ENCODE measurements around the gene CEP192. TPM values are rescaled to one million over a fixed set of nuclear protein-coding genes. Genes with fewer than 3 reads are reported as not detected.

The CEP192 gene
- total and polyA plus RNA-seq, 10 donors: 13.8 to 41.8 (median 32.4) TPM

- no peak for DNase-seq
- intact Hi-C loops (cut with DNase I; ENCODE audit: low total_unique reads): no loop called here
These were observed 63.2 kb downstream of the CEP192 start for GRCh38 chr18:13054336-13054735.

GRCh38 chr18:13061630-13062189 lies 70.5 kb downstream of the CEP192 start:
- no peak overlapping the region for H3K27ac ChIP-seq
- no peaks in the 10 kb centered on the region for H3K27me3 ChIP-seq (replicated peaks in 1 of 7)
- intact Hi-C loops (cut with DNase I; ENCODE audit: low total_unique reads): no loop called here
- no peak for DNase-seq
- H3K36me3 ChIP-seq: peaks cover 0 to 93% (median 50%) of the 10 kb centered on the region in 6 donors
- H3K4me3 ChIP-seq: no peak overlapping the region
- TF ChIP-seq CTCF (IDR thresholded peaks at IDR 0.05 in 8 of 11, conservative IDR thresholded peaks at IDR 0.05 in 3 of 11): no peak
- H3K9me3 ChIP-seq: no peaks in the 10 kb centered on the region
- H3K4me1 ChIP-seq: peaks cover 0 to 9% (median 0%) of the 10 kb centered on the region in 6 donors
- WGBS, 5 donors: 93 to 100% (median 95%) methylated on average over 4 of the region's 4 CpGs

More at GRCh38 chr18:13054336-13054735, 63.2 kb downstream of the CEP192 start:
- Histone ChIP-seq H3K4me3 (no peak overlapping the region), H3K9me3 (no peaks in the 10 kb centered on the region), H3K4me1 (peaks cover 0 to 16% (median 11%) of the 10 kb centered on the region in 6 donors), H3K36me3 (peaks cover 3 to 98% (median 73%) of the 10 kb centered on the region in 6 donors), H3K27me3 (replicated peaks in 1 of 7) (no peaks in the 10 kb centered on the region), H3K27ac (no peak overlapping the region)
- WGBS, 5 donors: 95 to 97% (median 96%) methylated on average over 2 of the region's 2 CpGs
- TF ChIP-seq CTCF (IDR thresholded peaks at IDR 0.05 in 8 of 11, conservative IDR thresholded peaks at IDR 0.05 in 3 of 11) (no peak), POLR2A (IDR thresholded peaks at IDR 0.05) (no peak), POLR2AphosphoS5 (IDR thresholded peaks at IDR 0.05) (no peak)

- TF ChIP-seq POLR2AphosphoS5 (IDR thresholded peaks at IDR 0.05) (no peak), CTCF (IDR thresholded peaks at IDR 0.05 in 8 of 11, conservative IDR thresholded peaks at IDR 0.05 in 3 of 11) (no peak), POLR2A (IDR thresholded peaks at IDR 0.05) (no peak)
- H3K36me3 ChIP-seq: peaks cover 2 to 88% (median 57%) of the 10 kb centered on the region in 6 donors
- WGBS, 5 donors: 12 to 34% (median 19%) methylated on average over 4 of the region's 4 CpGs
- intact Hi-C loops (cut with DNase I; ENCODE audit: low total_unique reads): no loop called here
- H3K9me3 ChIP-seq: no peaks in the 10 kb centered on the region
- DNase-seq: no peak
- no peak overlapping the region for H3K27ac ChIP-seq
- no peaks in the 10 kb centered on the region for H3K27me3 ChIP-seq (replicated peaks in 1 of 7)
- no peak overlapping the region for H3K4me3 ChIP-seq
- peaks cover 0 to 18% (median 2%) of the 10 kb centered on the region in 6 donors for H3K4me1 ChIP-seq
These were observed 76.0 kb downstream of the CEP192 start for GRCh38 chr18:13067124-13067523.

- Histone ChIP-seq H3K27ac (no peak overlapping the region), H3K4me1 (peaks cover 0 to 18% (median 2%) of the 10 kb centered on the region in 6 donors), H3K27me3 (replicated peaks in 1 of 7) (no peaks in the 10 kb centered on the region), H3K4me3 (no peak overlapping the region), H3K36me3 (peaks cover 2 to 88% (median 59%) of the 10 kb centered on the region in 6 donors), H3K9me3 (no peaks in the 10 kb centered on the region)
- WGBS, 5 donors: 59 to 92% (median 76%) methylated on average over 7 of the region's 7 CpGs
- intact Hi-C loops (cut with DNase I; ENCODE audit: low total_unique reads): no loop called here
- no peak for DNase-seq
- TF ChIP-seq POLR2AphosphoS5 (IDR thresholded peaks at IDR 0.05): no peak
- TF ChIP-seq POLR2A (IDR thresholded peaks at IDR 0.05): no peak
- TF ChIP-seq CTCF (IDR thresholded peaks at IDR 0.05 in 8 of 11, conservative IDR thresholded peaks at IDR 0.05 in 3 of 11): no peak
These were observed 76.8 kb downstream of the CEP192 start for GRCh38 chr18:13067966-13068365.

Measured in spleen (tissue), 11 donors.